Activated naive CD4-positive, alpha-beta T cell treated with Interleukin-2 at 50 U/mL for 16 hours (primary cell): ENCODE data around the gene LUC7L2.
A peak's percentile ranks its signal among the peaks of the same experiment; 100 is the strongest.
"Not testable (repeated sequence)": the region's sequence is repeated elsewhere in the genome, so short reads cannot be mapped to it uniquely, and the experiment has no call there.

Experiments used
- DNase-seq: peaks from one replicate; pipeline ENCODE4 v3.0.0-alpha.2; 2020

LUC7L2 gene, protein sequence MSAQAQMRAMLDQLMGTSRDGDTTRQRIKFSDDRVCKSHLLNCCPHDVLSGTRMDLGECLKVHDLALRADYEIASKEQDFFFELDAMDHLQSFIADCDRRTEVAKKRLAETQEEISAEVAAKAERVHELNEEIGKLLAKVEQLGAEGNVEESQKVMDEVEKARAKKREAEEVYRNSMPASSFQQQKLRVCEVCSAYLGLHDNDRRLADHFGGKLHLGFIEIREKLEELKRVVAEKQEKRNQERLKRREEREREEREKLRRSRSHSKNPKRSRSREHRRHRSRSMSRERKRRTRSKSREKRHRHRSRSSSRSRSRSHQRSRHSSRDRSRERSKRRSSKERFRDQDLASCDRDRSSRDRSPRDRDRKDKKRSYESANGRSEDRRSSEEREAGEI

DNA sequence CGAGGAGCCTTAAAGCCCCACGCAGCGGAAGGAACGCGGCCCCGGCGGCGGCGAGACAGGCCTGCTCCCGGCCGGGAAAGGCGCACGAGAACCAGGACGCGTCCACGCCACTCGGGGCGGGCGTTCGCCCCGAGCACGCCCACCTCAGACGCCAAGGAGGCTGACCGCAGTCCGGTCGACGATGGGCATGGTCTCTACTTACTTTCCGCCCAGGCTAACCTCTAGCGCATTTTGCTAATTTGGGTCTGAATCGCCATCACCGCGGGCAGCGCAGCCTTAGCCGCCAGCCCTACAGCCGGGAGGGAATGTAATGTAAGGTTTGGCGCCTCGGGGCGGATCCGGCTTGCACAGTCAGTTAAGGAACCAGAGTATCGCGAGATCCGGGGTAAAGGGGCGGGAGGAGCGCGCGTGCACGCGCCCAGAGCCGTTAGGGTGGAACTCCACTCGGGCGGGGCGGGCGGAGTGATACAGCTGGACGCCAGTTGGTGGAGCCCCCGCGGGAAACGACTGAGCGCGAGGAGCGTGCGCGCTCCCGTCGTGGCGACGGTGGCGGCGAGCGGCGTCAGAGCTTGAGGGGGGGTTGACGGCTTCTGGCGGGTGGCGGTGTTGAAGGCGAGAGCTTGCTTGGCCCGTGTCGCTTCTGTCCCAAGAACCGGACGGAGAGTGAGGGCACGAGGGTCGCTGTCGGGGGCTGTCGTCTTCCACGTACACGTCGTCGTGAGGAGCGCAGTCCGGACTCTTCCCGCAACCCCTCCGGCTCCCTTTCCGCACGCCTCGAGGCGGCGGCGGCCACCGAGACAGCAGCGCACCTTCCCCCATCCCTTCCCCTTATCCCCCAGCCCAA is at the start of gene LUC7L2:
Gene LUC7L2 (plus strand): TSS at position 529 of the 844 bp plus-strand sequence. CDS start 368 bp downstream, outside the sequence.
- DNase-seq, result peak; percentile 100

DNA sequence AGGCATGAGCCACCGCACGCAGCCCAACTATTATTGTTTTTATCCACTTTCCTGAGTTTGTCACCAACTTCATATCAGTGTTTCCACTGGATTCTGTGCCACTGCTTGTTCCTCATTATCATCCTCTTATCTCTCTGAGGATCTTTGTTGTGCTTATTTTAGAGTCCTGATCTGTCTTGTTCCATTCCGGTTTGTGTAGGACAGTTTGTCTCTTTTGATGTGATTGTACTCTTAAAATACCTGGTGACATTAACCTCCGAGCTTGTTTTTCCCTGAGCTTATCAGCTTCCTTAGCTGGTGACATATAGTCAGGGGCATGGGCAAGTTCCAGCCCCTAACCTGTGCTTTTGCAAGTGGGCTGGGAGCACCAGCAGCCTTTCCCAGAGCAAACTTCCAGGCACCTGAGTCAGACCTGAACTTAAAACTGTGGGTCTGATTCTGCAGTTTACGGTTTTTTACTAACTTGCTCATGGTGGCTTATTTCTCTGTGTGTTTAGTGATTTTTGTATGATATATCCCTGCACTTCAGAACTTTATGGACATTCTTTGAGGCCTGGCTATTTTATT is 41.7 kb upstream of the LUC7L2 start:
- DNase-seq, result no peak

DNA sequence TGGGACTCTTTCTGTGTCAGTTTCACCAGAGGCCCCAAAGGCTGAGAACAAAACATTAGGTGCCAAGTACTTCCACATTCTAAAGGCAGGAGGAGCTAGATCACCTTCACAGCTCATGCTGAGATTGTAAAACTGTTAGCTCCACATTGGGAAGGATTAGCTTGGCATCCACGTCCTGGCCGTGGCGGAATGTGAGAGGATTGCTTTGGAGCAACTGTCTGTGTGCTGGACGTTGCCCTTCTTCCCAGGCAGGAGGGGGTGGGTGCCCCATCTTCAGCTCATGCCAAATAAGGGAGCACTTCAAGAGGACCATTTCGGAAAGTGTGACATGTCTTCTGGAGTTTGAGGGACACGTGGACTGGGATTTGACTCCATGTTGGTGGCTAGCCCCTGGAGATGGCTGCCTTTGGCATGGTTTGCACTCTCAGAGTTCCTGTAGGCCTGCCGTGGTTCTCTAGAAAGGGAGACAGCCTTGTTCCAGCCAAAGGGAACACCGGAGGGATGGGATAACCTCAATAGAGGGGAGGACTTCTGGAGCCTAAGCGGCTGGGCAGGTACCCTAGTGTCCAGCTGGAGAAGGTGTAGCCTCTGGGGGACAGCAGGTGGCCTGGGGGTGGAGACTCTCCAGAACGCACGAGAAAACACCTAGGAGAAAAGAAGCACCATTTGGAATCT is 38.5 kb upstream of the LUC7L2 start:
- DNase-seq, result no peak

DNA sequence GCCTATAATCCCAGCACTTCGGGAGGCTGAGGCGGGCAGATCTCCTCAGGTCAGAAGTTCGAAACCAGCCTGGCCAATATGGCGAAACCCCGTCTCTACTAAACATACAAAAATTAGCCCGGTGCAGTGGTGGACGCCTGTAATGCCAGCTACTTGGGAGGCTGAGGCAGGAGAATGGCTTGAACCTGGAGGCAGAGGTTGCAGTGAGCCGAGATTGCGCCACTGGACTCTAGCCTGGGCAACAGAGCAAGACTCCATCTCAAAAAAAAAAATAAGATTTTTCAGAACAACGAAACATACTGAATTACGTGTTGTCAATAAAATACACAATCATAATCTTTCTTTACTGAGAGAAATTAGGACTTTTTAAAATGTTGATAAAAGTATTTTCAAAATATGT is 35.0 kb upstream of the LUC7L2 start:
- not testable (repeated sequence) for DNase-seq

DNA sequence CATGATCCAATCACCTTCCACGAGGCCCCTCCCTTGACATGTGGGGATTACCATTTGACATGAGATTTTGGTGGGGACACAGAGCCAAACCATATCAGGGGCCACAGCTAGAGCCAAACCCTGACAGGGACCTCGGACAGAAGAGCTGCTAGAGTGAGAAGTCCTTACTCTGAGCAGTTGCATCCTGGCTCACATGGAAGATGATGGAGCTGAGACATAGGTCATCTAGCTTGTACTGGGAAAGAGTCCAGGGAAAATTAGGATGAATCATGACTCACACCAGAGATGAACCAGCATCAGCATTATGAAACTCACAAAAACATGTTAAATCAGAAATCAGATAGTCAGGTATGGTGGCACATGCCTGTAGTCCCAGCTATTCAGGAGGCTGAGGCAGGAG is 31.3 kb upstream of the LUC7L2 start:
- DNase-seq, result no peak

DNA sequence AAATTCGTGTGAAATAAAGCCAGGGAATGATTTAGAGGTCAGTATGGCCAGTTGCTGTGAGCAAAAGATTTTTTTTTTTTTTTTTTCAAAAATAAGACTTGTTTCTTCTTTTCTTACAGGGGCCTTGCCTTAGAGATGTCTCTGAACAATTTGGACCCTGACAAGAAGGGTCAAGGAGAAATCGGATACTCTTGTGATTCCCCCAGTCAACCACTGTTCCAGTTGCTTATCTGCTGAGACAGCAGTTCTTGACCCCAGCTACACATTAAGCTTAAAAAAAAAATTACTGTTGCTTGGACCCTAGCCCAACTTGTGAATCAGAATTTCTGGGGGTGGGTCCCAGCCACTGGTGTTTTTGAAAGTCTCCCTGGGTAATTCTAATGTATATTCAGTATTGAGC is 30.6 kb upstream of the LUC7L2 start:
- DNase-seq, result no peak

DNA sequence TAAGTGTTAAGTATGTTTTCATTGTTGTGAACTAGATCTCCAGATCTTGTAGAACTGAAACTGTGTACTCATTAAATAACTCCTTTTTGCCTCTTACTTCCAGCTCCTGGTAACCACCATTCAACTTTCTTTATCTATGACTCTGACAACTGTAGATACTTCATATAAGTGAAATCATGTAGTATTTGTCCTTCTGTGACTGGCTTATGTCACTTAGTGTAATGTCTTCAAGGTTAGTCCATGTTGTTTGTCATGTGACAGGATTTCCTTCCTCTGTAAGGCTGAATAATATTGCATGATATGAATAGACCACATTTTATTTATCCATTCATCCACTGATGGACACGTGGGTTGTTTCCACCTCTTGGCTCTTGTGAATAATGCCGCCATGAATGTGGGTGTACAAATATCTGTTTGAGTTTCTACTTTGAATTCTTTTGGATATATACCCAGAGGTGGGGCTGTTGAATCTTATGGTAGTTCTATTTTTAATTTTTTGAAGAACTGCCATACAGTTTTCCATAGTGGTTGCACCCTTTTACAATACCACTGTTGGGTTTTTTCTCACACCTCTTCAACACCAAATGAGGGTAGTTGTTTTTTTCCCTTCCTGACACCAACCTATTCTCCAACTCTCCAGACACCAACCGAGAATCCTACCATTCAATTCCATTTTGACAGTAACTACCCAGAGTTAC is 29.2 kb upstream of the LUC7L2 start:
- no peak for DNase-seq

DNA sequence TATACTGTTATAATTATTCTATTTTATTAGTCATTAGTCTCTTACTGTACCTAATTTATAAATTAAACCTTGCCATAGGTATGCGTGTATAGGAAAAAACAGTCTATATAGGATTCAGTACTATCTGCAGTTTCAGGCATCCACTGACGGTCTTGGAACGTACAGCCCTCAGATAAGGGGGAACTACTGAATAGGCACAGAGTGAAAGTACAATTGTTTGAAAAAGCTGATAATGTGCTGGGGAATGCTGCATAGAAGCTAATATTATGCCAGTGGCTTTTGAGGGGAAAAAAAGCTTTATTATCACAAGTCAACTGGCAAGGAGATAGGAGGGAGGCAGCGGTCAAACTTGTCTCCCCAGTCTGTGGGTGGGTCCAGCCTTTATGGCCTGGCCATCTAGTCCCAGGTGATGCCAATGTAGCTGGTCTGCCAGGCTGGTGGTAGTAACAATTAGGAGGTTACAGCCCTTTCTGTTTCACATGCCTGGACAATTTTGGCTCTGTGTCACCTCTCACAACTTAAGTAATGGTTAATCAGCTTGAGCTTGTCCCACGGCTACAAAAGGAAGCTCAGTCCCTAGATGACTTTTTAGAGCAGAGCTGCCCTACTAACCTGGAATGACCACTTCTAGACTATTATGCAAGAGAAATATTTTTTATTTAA is 26.9 kb upstream of the LUC7L2 start:
- DNase-seq, result no peak

DNA sequence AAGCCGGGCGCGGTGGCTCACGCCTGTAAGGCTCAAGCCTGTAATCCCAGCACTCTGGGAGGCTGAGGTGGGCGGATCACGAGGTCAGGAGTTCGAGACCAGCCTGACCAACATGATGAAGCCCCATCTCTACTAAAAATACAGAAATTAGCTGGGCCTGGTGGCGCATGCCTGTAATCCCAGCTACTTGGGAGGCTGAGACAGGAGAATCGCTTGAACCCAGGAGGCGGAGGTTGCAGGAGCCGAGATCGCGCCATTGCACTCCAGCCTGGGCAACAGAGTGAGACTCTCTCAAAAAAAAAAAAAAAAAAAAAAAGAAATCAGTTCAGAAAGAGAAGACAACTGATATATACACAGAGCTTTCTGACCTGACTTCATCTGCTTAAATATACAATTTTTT is 26.3 kb upstream of the LUC7L2 start:
- DNase-seq, result not testable (repeated sequence)

DNA sequence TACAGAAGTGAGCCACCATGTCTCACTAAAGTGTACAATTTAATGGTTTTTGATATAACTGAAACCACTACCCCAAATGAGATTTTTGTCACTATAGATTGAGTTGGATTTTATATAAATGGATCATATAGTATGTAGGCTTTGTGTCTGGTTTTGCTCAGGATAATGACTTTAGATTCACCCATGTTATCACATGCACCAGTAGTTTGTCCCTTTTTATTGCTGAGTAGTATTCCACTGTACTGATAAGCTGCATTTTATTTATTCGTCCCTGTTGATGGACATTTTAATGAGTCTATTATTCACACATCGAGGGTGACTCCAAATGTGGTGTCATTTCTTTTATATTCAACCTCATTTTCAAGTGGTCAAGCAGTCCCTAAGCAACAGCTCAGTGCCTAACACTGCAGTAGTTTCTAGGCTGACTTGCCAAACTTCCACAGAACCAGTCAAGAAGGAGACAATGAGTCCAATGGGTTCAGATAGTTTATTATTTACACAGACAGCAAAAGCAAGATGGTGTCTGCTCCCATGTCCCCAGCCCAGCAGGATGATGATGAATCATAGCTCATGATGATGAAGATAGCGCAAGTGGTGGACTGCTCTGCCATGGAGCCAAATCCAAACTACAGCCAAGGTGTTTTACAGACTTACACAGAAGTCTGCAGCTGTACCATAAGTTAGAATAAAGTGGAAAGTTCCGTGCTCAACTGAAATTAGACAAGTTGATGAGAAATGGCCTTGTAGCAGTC is 25.1 kb upstream of the LUC7L2 start:
- DNase-seq, result no peak

DNA sequence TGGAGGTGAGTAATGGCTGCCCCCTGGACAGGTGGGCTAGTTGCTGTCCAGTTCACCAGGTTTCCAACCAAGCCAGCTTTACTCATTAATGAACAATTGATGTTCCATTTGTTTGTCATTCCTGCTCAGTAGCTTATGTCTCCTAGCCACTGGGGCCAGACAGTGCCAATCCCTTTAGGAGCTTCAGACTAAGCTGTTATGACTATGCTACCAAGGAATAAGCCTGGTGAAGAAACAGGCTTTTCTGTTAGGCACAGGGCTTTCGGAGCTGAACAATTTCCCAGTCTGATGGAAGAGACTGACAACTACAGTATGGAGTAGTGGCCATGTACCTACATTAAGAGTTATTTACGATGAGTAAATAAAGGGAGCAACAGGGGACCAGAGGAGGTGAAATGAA is 20.7 kb upstream of the LUC7L2 start:
- DNase-seq, result no peak

DNA sequence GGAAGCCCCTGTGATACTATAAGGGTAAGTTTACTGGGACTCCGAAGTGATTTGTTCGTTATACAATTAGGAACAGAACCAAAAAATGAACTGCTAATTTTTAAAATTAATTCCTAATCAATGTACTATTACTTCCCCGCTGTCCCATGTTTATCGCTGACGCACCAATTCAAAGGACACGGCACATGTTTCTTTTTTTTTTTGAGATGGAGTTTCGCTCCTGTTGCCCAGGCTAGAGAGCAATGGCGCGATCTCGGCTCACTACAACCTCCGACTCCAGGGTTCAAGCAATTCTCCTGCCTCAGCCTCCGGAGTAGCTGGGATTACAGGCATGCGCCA is 20.0 kb upstream of the LUC7L2 start:
- no peak for DNase-seq

DNA sequence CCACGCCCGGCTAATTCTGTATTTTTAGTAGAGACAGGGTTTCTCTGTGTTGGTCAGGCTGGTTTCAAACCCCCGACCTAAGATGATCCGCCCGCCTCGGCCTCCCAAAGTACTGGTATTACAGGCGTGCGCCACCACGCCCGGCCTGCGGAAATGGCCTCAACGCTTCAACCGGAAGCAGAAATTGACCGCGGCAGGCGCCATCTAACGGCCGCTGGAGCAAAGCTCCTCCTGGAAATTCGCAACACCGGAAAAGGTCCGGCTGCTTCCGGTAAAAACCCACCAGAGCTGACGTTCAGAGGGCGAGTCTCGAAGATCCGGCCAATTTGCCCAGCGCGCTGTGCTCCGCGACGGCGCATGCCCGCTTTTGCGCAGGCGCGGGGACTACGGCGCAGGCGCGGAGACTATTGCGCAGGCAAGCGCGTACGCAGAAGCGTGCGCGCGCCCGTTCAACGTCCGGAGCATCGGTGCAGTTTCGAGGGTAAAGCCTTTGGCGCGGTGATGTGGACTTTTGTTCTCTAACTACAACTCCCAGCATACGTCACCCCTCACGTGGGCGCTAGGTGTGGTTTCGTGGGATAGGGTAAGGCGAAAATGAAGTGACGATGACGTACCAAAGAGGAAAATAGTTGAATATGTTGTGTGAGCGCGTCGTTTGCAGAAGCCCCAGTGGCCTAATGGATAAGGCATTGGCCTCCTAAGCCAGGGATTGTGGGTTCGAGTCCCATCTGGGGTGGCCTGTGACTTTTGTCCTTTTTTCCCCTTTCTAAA is 19.5 kb upstream of the LUC7L2 start:
- DNase-seq, result peak; percentile 99

DNA sequence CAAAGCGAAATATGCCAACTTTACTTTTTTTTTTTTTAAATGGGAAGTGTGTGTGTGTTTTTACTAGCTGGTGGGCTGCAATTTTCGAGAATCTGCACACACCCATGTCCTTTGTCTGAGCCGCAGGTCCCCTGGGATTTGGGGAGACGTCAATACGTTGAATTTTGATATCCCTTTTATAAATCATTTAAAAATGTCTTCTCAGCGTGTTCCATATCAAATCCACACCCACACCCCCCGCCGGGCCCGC is 19.0 kb upstream of the LUC7L2 start:
- DNase-seq, result no peak

DNA sequence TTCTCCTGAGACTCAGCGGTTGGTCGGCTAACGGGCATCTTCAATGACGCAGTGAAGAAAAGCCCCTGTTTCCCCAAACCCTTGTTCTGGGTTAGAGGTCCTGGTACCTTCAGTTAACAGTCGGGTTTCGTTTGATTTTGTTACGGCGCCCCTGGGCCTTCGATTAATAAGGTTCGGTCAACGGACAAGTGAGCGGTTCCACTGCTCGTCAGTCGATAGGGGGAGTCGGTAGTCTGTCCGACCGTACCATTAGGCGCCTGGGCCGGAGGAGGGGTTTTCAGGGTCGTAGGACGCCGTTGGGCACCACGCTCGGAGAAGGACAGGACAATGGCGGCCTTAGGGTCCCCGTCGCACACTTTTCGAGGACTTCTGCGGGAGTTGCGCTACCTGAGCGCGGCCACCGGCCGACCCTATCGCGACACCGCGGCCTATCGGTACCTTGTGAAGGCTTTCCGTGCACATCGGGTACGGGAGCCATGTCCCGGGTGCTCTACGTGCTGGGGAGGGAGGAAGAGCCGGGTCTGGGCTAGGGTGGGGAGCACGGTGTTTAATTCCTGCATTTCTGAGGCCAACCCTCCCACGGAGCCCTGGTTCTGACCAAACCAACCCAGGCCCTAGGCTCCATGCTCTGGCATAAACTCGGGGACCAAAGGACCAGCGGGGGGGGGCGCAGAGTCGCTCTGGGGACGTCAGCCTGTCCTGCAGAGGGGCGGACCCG is 18.5 kb upstream of the LUC7L2 start, which contains the start of gene FMC1:
Gene FMC1 (plus strand): TSS at position 280 of the 718 bp plus-strand sequence. CDS start 48 bp downstream, at position 328.
- DNase-seq, result peak; percentile 86

DNA sequence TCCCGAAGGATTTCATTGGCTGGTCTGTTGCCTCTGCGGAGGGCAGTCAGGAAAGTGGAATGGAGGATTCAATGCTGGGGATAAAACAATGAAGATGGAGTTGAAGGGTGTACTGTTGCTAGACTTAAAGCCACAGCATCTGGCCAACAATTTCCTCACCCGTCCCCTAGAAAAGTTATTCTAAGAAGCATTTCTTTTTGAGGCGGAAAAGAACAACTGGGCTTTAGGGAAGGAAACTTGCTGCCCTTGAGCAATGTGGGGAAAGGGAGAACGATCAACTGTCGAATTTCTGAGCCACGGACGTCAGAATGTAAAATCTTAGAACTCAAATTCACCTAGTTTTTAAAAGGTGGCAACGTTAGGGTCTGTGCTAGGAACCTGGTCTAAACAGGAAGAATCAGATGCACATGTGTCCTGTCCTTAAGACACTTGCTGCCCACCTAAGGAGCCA is 17.9 kb upstream of the LUC7L2 start:
- DNase-seq, result no peak

DNA sequence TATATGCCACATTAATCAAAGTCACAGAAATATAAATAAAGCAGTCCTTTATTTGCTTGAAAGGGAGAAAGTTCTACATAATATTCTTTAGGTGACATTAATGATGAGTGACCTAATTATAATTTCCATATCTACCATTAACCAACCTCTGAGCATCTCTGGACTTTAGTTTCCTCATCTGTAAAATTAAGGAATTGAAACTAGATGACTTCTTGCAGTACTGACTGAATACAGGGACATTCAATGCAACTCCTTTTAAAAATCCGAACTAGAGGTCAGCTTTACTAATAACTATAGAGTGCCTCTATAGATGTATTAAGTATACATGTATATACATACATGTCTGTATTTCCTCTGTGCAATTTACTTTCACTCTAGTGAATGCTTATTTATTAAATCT is 14.7 kb upstream of the LUC7L2 start:
- no peak for DNase-seq

DNA sequence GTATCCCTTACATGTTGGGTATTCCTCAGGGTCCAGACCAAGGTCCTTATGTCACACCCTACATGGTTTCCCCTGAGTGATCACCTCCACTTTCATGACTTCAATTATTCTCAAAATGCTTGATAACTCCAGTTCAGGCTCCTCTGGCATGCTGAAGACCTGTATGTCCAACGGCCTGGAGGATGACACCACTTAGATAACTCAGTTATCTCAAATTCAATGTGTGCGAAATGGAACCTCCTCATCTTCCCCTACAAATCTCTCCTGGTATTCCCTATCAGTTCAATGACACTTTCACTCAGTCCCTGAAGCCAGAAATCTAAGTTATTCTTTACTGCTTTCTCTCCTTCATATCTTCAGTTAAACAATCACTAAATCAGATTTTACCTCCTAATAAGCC is 8.7 kb upstream of the LUC7L2 start:
- DNase-seq, result no peak

DNA sequence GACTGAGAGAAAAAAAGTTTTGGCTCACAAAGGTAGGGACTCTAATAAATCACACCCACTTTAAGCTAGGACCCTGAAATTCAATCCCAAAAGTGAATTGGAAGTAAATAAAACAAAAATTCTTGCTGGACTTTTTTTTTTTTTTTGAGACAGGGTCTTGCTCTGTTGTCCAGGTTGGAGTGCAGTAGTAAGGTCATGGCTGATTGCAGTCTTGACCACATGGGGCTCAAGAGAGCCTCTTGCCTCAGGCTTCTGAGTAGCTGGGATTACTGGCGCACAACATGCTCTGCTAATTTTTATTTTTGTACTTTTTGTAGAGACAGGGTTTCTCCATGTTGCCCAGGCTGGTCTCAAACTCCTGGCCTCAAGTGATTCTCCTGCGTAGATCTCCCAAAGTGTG is 5.0 kb upstream of the LUC7L2 start:
- no peak for DNase-seq

DNA sequence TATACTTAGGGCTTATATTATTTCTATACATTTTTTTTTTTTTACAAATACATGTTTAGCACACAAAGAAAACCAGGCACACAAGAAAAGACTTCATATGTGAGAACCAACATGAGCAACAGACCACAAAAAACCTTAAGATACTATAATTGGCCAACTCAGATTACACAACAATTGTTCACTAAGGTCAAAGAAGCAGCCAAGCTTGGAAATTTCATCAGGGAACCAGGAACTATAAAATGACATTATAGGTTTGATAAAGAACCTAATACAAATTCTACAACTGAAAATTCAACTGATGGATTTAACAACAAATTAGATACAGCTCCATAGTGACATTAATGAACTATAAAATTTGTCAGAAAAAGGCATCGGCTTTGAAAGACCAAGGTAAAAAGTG is 4.4 kb upstream of the LUC7L2 start:
- no peak for DNase-seq
